ENCODE measurements around the gene VPS26C. TPM values are rescaled to one million over a fixed set of nuclear protein-coding genes. Genes with fewer than 3 reads are reported as not detected.

VPS26C gene
- total and polyA plus RNA-seq, 2 experiments from 2014 or later: 29.9 to 45.0 TPM

DNA sequence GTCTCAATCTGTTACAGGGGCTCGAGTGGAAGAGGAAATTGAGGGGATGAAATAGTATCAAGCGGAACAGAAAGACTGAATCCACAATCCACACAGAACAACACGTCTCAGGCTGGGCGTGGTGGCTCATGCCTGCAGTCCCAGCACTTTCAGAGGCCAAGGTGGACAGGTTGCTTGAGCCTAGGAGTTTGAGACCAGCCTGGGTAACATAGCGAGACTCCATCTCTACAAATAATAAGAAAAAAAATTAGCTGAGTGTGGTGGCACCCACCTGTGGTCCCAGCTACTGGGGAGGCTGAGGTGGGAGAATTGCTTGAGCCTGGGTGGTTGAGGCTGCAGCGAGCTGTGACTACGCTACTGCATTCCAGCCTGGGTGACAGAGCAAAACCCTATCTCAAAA is 25.7 kb downstream of the VPS26C start:
- Histone ChIP-seq H3K27me3 (no peaks in the 10 kb centered on the region), H3K4me3 (no peak overlapping the region), H3K4me1 (ENCODE audit: low read depth) (peaks cover 10% of the 10 kb centered on the region), H3K27ac (no peak overlapping the region), H3K9me3 (ENCODE audit: low read depth) (no peaks in the 10 kb centered on the region), H3K36me3 (peaks cover 5% of the 10 kb centered on the region)
- no peak for DNase-seq (ENCODE audit: low read depth in 1 of 2, low spot score in 1 of 2)
- TF ChIP-seq CTCF (IDR thresholded peaks at IDR 0.05; ENCODE audit: low read depth, low read length): no peak

GRCh38 chr21:37240978-37241377 is 26.2 kb downstream of the VPS26C start:
- no peak for TF ChIP-seq CTCF (IDR thresholded peaks at IDR 0.05; ENCODE audit: low read depth, low read length)
- Histone ChIP-seq H3K27ac (no peak overlapping the region), H3K36me3 (peaks cover 5% of the 10 kb centered on the region), H3K27me3 (no peaks in the 10 kb centered on the region), H3K4me3 (no peak overlapping the region), H3K4me1 (ENCODE audit: low read depth) (peaks cover 10% of the 10 kb centered on the region), H3K9me3 (ENCODE audit: low read depth) (no peaks in the 10 kb centered on the region)
- no peak for DNase-seq (ENCODE audit: low read depth in 1 of 2, low spot score in 1 of 2)

- Histone ChIP-seq H3K4me3 (no peak overlapping the region), H3K4me1 (ENCODE audit: low read depth) (no peaks in the 10 kb centered on the region), H3K27ac (peak overlapping the region; percentile 59), H3K9me3 (ENCODE audit: low read depth) (no peaks in the 10 kb centered on the region), H3K27me3 (no peaks in the 10 kb centered on the region), H3K36me3 (peaks cover 9% of the 10 kb centered on the region)
- DNase-seq (ENCODE audit: low read depth in 1 of 2, low spot score in 1 of 2): no peak
- no peak for TF ChIP-seq CTCF (IDR thresholded peaks at IDR 0.05; ENCODE audit: low read depth, low read length)
Observed at GRCh38 chr21:37237764-37238163, 29.4 kb downstream of the VPS26C start.

GRCh38 chr21:37237346-37237745 is 29.8 kb downstream of the VPS26C start:
- Histone ChIP-seq H3K4me1 (ENCODE audit: low read depth) (no peaks in the 10 kb centered on the region), H3K36me3 (peaks cover 9% of the 10 kb centered on the region), H3K27me3 (no peaks in the 10 kb centered on the region), H3K27ac (peak overlapping the region; percentile 59), H3K9me3 (ENCODE audit: low read depth) (no peaks in the 10 kb centered on the region), H3K4me3 (no peak overlapping the region)
- no peak for TF ChIP-seq CTCF (IDR thresholded peaks at IDR 0.05; ENCODE audit: low read depth, low read length)
- DNase-seq (ENCODE audit: low read depth in 1 of 2, low spot score in 1 of 2): no peak

GRCh38 chr21:37233551-37234146 is 33.5 kb downstream of the VPS26C start:
- no peaks in the 10 kb centered on the region for H3K4me1 ChIP-seq (ENCODE audit: low read depth)
- TF ChIP-seq CTCF (IDR thresholded peaks at IDR 0.05; ENCODE audit: low read depth, low read length): no peak
- no peaks in the 10 kb centered on the region for H3K27me3 ChIP-seq
- H3K36me3 ChIP-seq: peaks cover 21% of the 10 kb centered on the region
- no peaks in the 10 kb centered on the region for H3K9me3 ChIP-seq (ENCODE audit: low read depth)
- H3K4me3 ChIP-seq: no peak overlapping the region
- no peak for DNase-seq (ENCODE audit: low read depth in 1 of 2, low spot score in 1 of 2)
- H3K27ac ChIP-seq: no peak overlapping the region
